BJ (cell line): ENCODE data around the gene ITGB2. TPM values are rescaled to one million over a fixed set of nuclear protein-coding genes. Genes with fewer than 3 reads are reported as not detected.

ENCODE experiments used
- CTCF ChIA-PET: fragments of 350-600 bp; formaldehyde crosslinking; extraction: SDS; loops from one replicate; lab custom pipeline; 2021; ENCODE audit warnings: antibody characterized with exemption, inconsistent platforms; lab: Yijun Ruan, JAX
- POLR2A ChIA-PET: fragments of 300-600 bp; sonication (Branson Sonifier 250); formaldehyde crosslinking; extraction: SDS; loops from one replicate; lab custom pipeline; 2021; ENCODE audit warnings: antibody characterized with exemption; lab: Charles Lee
- DNase-seq: peaks from one replicate; pipeline ENCODE4 v3.0.0-alpha.2; 2011; ENCODE audit warnings: low read depth
- H3K27me3 ChIP-seq: 2 replicates; pipeline ENCODE4 v1.6.0; 2011; ENCODE audit warnings: low read length; ENCODE audit not compliant: control insufficient read depth, insufficient read depth
- H3K36me3 ChIP-seq: 2 replicates; pipeline ENCODE4 v1.5.1; 2011; ENCODE audit warnings: low read length; ENCODE audit not compliant: control insufficient read depth, insufficient read depth
- H3K4me3 ChIP-seq: 2 replicates; pipeline ENCODE4 v1.5.1; 2011; ENCODE audit warnings: low read depth, mild to moderate bottlenecking, control low read depth, low read length
- polyA plus RNA-seq: library from polyadenylated mRNA; depleted of rRNA; stranded (reverse); fragments of >200 nt; gene quantifications from 2 replicates; pipeline ENCODE4 v1.2.3, GENCODE V29; 2011
- TF ChIP-seq, protein P1 (sequence below): IDR thresholded peaks from 2 replicates; pipeline ENCODE4 v1.5.1; 2011; ENCODE audit warnings: low read depth, mild to moderate bottlenecking, control low read depth, inconsistent platforms, low read length, moderate library complexity; ENCODE audit not compliant: insufficient read depth

ITGB2 gene
- polyA plus RNA-seq, 1 experiment: not detected

- H3K27me3 ChIP-seq: peaks cover 36% of the 10 kb centered on the region
- DNase-seq: no peak
- TF ChIP-seq, protein P1, sequence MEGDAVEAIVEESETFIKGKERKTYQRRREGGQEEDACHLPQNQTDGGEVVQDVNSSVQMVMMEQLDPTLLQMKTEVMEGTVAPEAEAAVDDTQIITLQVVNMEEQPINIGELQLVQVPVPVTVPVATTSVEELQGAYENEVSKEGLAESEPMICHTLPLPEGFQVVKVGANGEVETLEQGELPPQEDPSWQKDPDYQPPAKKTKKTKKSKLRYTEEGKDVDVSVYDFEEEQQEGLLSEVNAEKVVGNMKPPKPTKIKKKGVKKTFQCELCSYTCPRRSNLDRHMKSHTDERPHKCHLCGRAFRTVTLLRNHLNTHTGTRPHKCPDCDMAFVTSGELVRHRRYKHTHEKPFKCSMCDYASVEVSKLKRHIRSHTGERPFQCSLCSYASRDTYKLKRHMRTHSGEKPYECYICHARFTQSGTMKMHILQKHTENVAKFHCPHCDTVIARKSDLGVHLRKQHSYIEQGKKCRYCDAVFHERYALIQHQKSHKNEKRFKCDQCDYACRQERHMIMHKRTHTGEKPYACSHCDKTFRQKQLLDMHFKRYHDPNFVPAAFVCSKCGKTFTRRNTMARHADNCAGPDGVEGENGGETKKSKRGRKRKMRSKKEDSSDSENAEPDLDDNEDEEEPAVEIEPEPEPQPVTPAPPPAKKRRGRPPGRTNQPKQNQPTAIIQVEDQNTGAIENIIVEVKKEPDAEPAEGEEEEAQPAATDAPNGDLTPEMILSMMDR: no peak
- ChIA-PET CTCF (interaction anchor here (0.8 to 3.3 kb wide), 4 partner anchors 10 to 230 kb away, joined by 3 to 18 read pairs (median 4); no protein-coding TSS in a partner anchor), POLR2A (no interaction called here)
- H3K4me3 ChIP-seq: no peak overlapping the region
- H3K36me3 ChIP-seq: no peaks in the 10 kb centered on the region
Observed at GRCh38 chr21:44907225-44907965, 13.3 kb downstream of the ITGB2 start.

- CTCF ChIA-PET: interaction anchor here (3.3 kb wide), 1 partner anchor 12 kb away, joined by 18 read pairs; no protein-coding TSS in a partner anchor
- POLR2A ChIA-PET: no interaction called here
Observed at GRCh38 chr21:44905728-44906090, 15.0 kb downstream of the ITGB2 start.

GRCh38 chr21:44905016-44905727, 15.5 kb downstream of the ITGB2 start:
- ChIA-PET POLR2A (no interaction called here), CTCF (interaction anchor here (3.3 kb wide), 1 partner anchor 11 kb away, joined by 18 read pairs; no protein-coding TSS in a partner anchor)
- peaks cover 38% of the 10 kb centered on the region for H3K27me3 ChIP-seq
- TF ChIP-seq, protein P1: no peak
- H3K4me3 ChIP-seq: no peak overlapping the region
- H3K36me3 ChIP-seq: no peaks in the 10 kb centered on the region
- no peak for DNase-seq

More at GRCh38 chr21:44905728-44906090, 15.0 kb downstream of the ITGB2 start:
- H3K27me3 ChIP-seq: peaks cover 38% of the 10 kb centered on the region
- H3K36me3 ChIP-seq: no peaks in the 10 kb centered on the region
- H3K4me3 ChIP-seq: no peak overlapping the region
- DNase-seq: no peak
- TF ChIP-seq, protein P1: no peak

DNA sequence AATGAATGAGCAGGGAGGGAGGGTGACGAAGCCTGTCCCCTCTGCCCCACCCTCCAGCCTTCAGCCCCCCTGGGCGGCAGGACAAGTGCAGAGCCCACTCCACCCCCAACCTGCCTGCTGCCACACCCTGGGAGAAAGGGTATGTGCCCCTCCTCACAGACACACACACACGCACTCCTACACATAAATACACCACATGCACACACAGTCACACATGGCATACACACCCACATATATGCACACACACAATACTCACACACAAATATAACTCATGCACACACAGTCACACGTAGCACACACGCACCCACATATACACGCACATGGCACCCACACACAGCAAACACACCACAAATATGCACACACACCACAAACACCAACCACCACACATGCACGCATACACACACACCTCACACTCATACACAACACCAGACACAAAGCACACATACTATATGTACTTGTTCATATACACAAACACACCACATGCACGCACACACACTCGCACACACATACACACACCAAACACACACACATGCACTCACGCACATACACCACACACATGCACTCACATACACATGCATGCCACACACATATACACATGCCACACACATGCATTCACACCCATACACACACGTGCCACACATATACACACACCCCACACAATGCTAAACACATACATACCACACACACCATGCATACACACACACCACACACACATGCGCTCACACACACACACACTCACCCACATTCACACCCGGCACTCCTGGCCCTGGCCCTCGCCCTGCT, 16.4 kb downstream of the ITGB2 start:
- no peaks in the 10 kb centered on the region for H3K36me3 ChIP-seq
- CTCF ChIA-PET: no interaction called here
- POLR2A ChIA-PET: no interaction called here

More for the DNA sequence above, 16.4 kb downstream of the ITGB2 start:
- Histone ChIP-seq H3K4me3 (no peak overlapping the region), H3K27me3 (peaks cover 37% of the 10 kb centered on the region)
- no peak for DNase-seq
- TF ChIP-seq, protein P1: no peak
